ENCODE data around the gene PRR33. TPM values are rescaled to one million over a fixed set of nuclear protein-coding genes. Genes with fewer than 3 reads are reported as not detected.

PRR33 gene
- total RNA-seq, 1 experiment from 2014 or later = not detected

DNA sequence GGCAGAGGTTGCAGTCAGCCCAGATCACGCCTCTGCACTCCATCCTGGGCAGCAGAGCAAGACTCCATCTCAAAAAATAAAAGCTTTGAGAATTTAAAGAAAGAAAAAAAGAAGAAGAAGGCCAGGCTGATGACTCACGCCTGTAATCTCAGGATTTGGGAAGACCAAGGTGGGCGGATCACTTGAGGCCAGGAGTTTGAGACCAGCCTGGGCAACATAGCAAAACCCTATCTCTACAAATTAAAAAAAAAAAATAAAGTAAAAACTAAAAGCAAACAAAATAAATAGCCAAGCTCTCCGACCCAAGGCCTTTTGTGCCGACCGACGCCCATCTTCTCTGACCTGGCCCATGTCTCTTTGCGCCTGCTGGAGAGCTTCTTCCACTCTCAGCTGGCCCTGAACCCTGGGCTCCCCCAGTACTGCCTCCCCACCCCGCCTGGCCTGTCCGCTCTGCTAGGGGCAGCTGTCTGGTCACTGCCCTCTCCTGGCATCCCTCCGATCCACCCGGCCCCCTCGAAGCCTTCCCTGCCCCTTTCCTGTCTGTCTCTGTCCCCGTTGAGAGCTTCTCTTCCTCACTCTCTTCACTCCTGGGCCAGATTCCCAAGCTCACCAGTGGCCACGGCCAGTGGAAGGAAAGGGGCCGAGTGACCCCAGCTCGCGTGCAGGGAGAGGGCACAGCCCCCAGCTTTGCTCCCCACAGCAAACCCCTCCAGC, 43.6 kb downstream of the PRR33 start:
- no peaks in the 10 kb centered on the region for H3K9me2 ChIP-seq (replicated peaks; ENCODE audit: low read length)
- no peaks in the 10 kb centered on the region for H3K79me2 ChIP-seq (ENCODE audit: low read length)
- H3K9me3 ChIP-seq (ENCODE audit: low read length) = no peaks in the 10 kb centered on the region
- no TSS peak for BruUV-seq (replicated peaks)
- DNase-seq = no peak
- no peak for TF ChIP-seq EZH2phosphoT487 (IDR thresholded peaks at IDR 0.05; ENCODE audit: borderline replicate concordance, low read length)
- no peak for TF ChIP-seq EZH2 (IDR thresholded peaks at IDR 0.05; ENCODE audit: low read length, unreplicated experiment)
- no peak for TF ChIP-seq CTCF (conservative IDR thresholded peaks at IDR 0.05; ENCODE audit: low read depth, low read length)
- no peaks in the 10 kb centered on the region for H3K27me3 ChIP-seq (ENCODE audit: low read length)
- POLR2A ChIA-PET (ENCODE audit: unreplicated experiment) = no interaction called here
- intact Hi-C loops (cut with micrococcal nuclease) = no loop called here
- CTCF ChIA-PET = interaction anchor here (0.5 to 0.6 kb wide), 2 partner anchors 12 to 15 kb away, joined by 3 to 5 read pairs; no protein-coding TSS in a partner anchor
- H2AFZ ChIP-seq (ENCODE audit: low read length) = no peak overlapping the region
- no peaks in the 10 kb centered on the region for H4K20me1 ChIP-seq (ENCODE audit: low read length)
- H3K36me3 ChIP-seq (ENCODE audit: low read depth, low read length) = no peaks in the 10 kb centered on the region
- no peak overlapping the region for H3K4me3 ChIP-seq (ENCODE audit: low read length)
- ATAC-seq = no peak
- H3K9ac ChIP-seq (ENCODE audit: low read length) = no peak overlapping the region
- H3K4me1 ChIP-seq (ENCODE audit: insufficient read depth, low read length) = no peaks in the 10 kb centered on the region
- no peak overlapping the region for H3K27ac ChIP-seq (ENCODE audit: low read length)
- H3F3A ChIP-seq (ENCODE audit: low read length, unreplicated experiment) = no peaks in the 10 kb centered on the region
- no peak overlapping the region for H3K4me2 ChIP-seq (ENCODE audit: low read length)

GRCh38 chr11:1847006-1847735, 44.5 kb downstream of the PRR33 start:
- intact Hi-C loops (cut with micrococcal nuclease) = no loop called here
- no TSS peak for BruUV-seq (replicated peaks)

More at GRCh38 chr11:1847006-1847735, 44.5 kb downstream of the PRR33 start:
- Histone ChIP-seq H3K27me3 (ENCODE audit: low read length) (no peaks in the 10 kb centered on the region), H3K4me2 (ENCODE audit: low read length) (no peak overlapping the region), H2AFZ (ENCODE audit: low read length) (no peak overlapping the region), H3K9me2 (replicated peaks; ENCODE audit: low read length) (no peaks in the 10 kb centered on the region), H3K9me3 (ENCODE audit: low read length) (no peaks in the 10 kb centered on the region), H3K4me3 (ENCODE audit: low read length) (no peak overlapping the region), H4K20me1 (ENCODE audit: low read length) (no peaks in the 10 kb centered on the region), H3K9ac (ENCODE audit: low read length) (no peak overlapping the region), H3F3A (ENCODE audit: low read length, unreplicated experiment) (no peaks in the 10 kb centered on the region), H3K79me2 (ENCODE audit: low read length) (no peaks in the 10 kb centered on the region), H3K36me3 (ENCODE audit: low read depth, low read length) (no peaks in the 10 kb centered on the region), H3K4me1 (ENCODE audit: insufficient read depth, low read length) (no peaks in the 10 kb centered on the region), H3K27ac (ENCODE audit: low read length) (no peak overlapping the region)
- TF ChIP-seq CTCF (conservative IDR thresholded peaks at IDR 0.05; ENCODE audit: low read depth, low read length) = no peak
- ATAC-seq (no peak), DNase-seq (no peak)
- ChIA-PET POLR2A (ENCODE audit: unreplicated experiment) (no interaction called here), CTCF (interaction anchor here (0.5 kb wide), 1 partner anchor 14 kb away, joined by 5 read pairs; no protein-coding TSS in a partner anchor)
